H9 (cell line): Measurements from ENCODE around the gene MYCBP2. TPM values are rescaled to one million over a fixed set of nuclear protein-coding genes. Genes with fewer than 3 reads are reported as not detected.

Experiments used
- DNase-seq: peaks from one replicate; pipeline ENCODE4 v3.0.0-alpha.2; 2017
- H2AFZ ChIP-seq: one replicate; pipeline ENCODE4 v1.6.1; 2013; ENCODE audit warnings: mild to moderate bottlenecking, low read length, control low read depth, moderate library complexity
- H2AK5ac ChIP-seq: 2 replicates; pipeline ENCODE4 v1.6.1; 2013; ENCODE audit warnings: low read length, control low read depth, mixed read lengths; ENCODE audit not compliant: insufficient read length
- H2BK120ac ChIP-seq: one replicate; pipeline ENCODE4 v1.6.1; 2013; ENCODE audit warnings: low read depth, mild to moderate bottlenecking, low read length, control low read depth, inconsistent platforms; ENCODE audit not compliant: poor library complexity, severe bottlenecking
- H2BK12ac ChIP-seq: 2 replicates; pipeline ENCODE4 v1.6.1; 2013; ENCODE audit warnings: low read length, control low read depth, mixed read lengths, low read depth; ENCODE audit not compliant: insufficient read length
- H2BK15ac ChIP-seq: 2 replicates; pipeline ENCODE4 v1.6.1; 2013; ENCODE audit warnings: low read depth, low read length, control low read depth
- H2BK20ac ChIP-seq: one replicate; pipeline ENCODE4 v1.6.1; 2013; ENCODE audit warnings: low read depth, mild to moderate bottlenecking, low read length, control low read depth, inconsistent platforms; ENCODE audit not compliant: poor library complexity, severe bottlenecking
- H2BK5ac ChIP-seq: 2 replicates; pipeline ENCODE4 v1.6.1; 2013; ENCODE audit warnings: low read length, control low read depth, mixed read lengths; ENCODE audit not compliant: insufficient read length
- H3K14ac ChIP-seq: 2 replicates; pipeline ENCODE4 v1.6.1; 2013; ENCODE audit warnings: low read length, control low read depth; ENCODE audit not compliant: insufficient read depth
- H3K18ac ChIP-seq: 2 replicates; pipeline ENCODE4 v1.6.1; 2013; ENCODE audit warnings: low read depth, mild to moderate bottlenecking, mixed read lengths, low read length, control low read depth; ENCODE audit not compliant: insufficient read length
- H3K23ac ChIP-seq: 2 replicates; pipeline ENCODE4 v1.6.1; 2013; ENCODE audit warnings: low read length, control low read depth, mixed read lengths, low read depth; ENCODE audit not compliant: insufficient read length
- H3K23me2 ChIP-seq: 2 replicates; pipeline ENCODE4 v1.6.1; 2013; ENCODE audit warnings: low read depth, mild to moderate bottlenecking, mixed read lengths, low read length, control low read depth; ENCODE audit not compliant: insufficient read length, poor library complexity, severe bottlenecking
- H3K27ac ChIP-seq: 2 replicates; pipeline ENCODE4 v1.5.1; 2013; ENCODE audit warnings: low read length, control low read depth, mixed read lengths, low read depth; ENCODE audit not compliant: insufficient read length
- H3K27me3 ChIP-seq: 2 replicates; pipeline ENCODE4 v1.6.1; 2013; ENCODE audit warnings: low read length, control low read depth, inconsistent platforms; ENCODE audit not compliant: insufficient read depth
- H3K4ac ChIP-seq: 2 replicates; pipeline ENCODE4 v1.6.1; 2013; ENCODE audit warnings: low read depth, mild to moderate bottlenecking, control low read depth, inconsistent platforms, low read length, moderate library complexity
- H3K4me1 ChIP-seq: 2 replicates; pipeline ENCODE4 v1.6.1; 2013; ENCODE audit warnings: low read length, control low read depth, inconsistent platforms; ENCODE audit not compliant: insufficient read depth
- H3K4me2 ChIP-seq: 2 replicates; pipeline ENCODE4 v1.6.1; 2013; ENCODE audit warnings: low read length, control low read depth, mixed read lengths; ENCODE audit not compliant: insufficient read length, insufficient read depth
- H3K56ac ChIP-seq: 2 replicates; pipeline ENCODE4 v1.6.1; 2013; ENCODE audit warnings: low read depth, mild to moderate bottlenecking, mixed read lengths, low read length, control low read depth; ENCODE audit not compliant: insufficient read length
- H3K79me1 ChIP-seq: 2 replicates; pipeline ENCODE4 v1.6.1; 2013; ENCODE audit warnings: low read depth, mild to moderate bottlenecking, moderate library complexity, low read length, control low read depth, inconsistent platforms; ENCODE audit not compliant: insufficient read depth, poor library complexity, severe bottlenecking
- H3K79me2 ChIP-seq: 2 replicates; pipeline ENCODE4 v1.6.1; 2013; ENCODE audit warnings: low read length, control low read depth, inconsistent platforms; ENCODE audit not compliant: insufficient read depth
- H3K9ac ChIP-seq: 2 replicates; pipeline ENCODE4 v1.6.1; 2013; ENCODE audit warnings: low read length, control low read depth, mixed read lengths; ENCODE audit not compliant: insufficient read length; ENCODE audit errors: extremely low read depth
- H3K9me3 ChIP-seq: one replicate; pipeline ENCODE4 v1.6.1; 2013; ENCODE audit warnings: low read depth, low read length, inconsistent platforms; ENCODE audit not compliant: control insufficient read depth
- H3T11ph ChIP-seq: one replicate; pipeline ENCODE4 v1.6.1; 2013; ENCODE audit warnings: mild to moderate bottlenecking, low read length, control low read depth, inconsistent platforms
- H4K20me1 ChIP-seq: one replicate; pipeline ENCODE4 v1.6.1; 2013; ENCODE audit not compliant: control insufficient read depth, insufficient read length, insufficient read depth
- H4K5ac ChIP-seq: 2 replicates; pipeline ENCODE4 v1.6.1; 2013; ENCODE audit warnings: low read depth, mild to moderate bottlenecking, mixed read lengths, low read length, control low read depth; ENCODE audit not compliant: insufficient read length
- H4K8ac ChIP-seq: replicated peaks from 2 replicates; pipeline ENCODE4 v1.6.1; 2013; ENCODE audit warnings: low read length, control low read depth, mixed read lengths, low read depth; ENCODE audit not compliant: insufficient read length
- H4K91ac ChIP-seq: 2 replicates; pipeline ENCODE4 v1.6.1; 2013; ENCODE audit warnings: low read depth, mild to moderate bottlenecking, moderate library complexity, mixed read lengths, low read length, control low read depth; ENCODE audit not compliant: insufficient read length
- H3K27ac Mint-ChIP-seq, 3 experiments: 2 replicates in 2 of 3; 3 replicates in 1 of 3; pipeline ENCODE4 v1.8.0; 2020 to 2021; ENCODE audit warnings: mixed read lengths in 3 of 3, mild to moderate bottlenecking in 1 of 3, moderate library complexity in 1 of 3
- H3K27me3 Mint-ChIP-seq: 2 replicates; pipeline ENCODE4 v1.8.0; 2021; ENCODE audit warnings: low read depth, mild to moderate bottlenecking, moderate library complexity, mixed read lengths
- H3K36me3 Mint-ChIP-seq, 3 experiments: 2 replicates in 2 of 3; 3 replicates in 1 of 3; pipeline ENCODE4 v1.8.0; 2020 to 2021; ENCODE audit warnings: low read depth in 3 of 3, mixed read lengths in 3 of 3; ENCODE audit not compliant: insufficient read depth in 1 of 3
- H3K4me1 Mint-ChIP-seq, 2 experiments: 2 replicates each; pipeline ENCODE4 v1.8.0; 2020; ENCODE audit warnings: mixed read lengths in 2 of 2
- H3K4me3 Mint-ChIP-seq, 2 experiments: 2 replicates in 1 of 2; 3 replicates in 1 of 2; pipeline ENCODE4 v1.8.0; 2020 to 2021; ENCODE audit warnings: mild to moderate bottlenecking in 2 of 2, mixed read lengths in 2 of 2, moderate library complexity in 1 of 2
- H3K9me3 Mint-ChIP-seq, 2 experiments: 2 replicates in 1 of 2; 3 replicates in 1 of 2; pipeline ENCODE4 v1.8.0; 2020; ENCODE audit warnings: mild to moderate bottlenecking in 2 of 2, mixed read lengths in 2 of 2, moderate library complexity in 1 of 2
- CTCF ChIP-seq: fragments of 200-600 bp; sonication (generic); conservative IDR thresholded peaks from 3 replicates; pipeline ENCODE4 v1.8.0; 2021; ENCODE audit warnings: antibody characterized with exemption, mild to moderate bottlenecking
- WGBS: extraction: QIAGEN DNeasy Blood & Tissue Kit; methylation state at CpG from one replicate; pipeline ENCODE4 v1.1.7; 2013; ENCODE audit warnings: missing lambda C conversion rate, low lambda C conversion rate, mixed read lengths; ENCODE audit not compliant: insufficient read length; ENCODE audit errors: extremely low coverage; 5-methylcytosine and 5-hydroxymethylcytosine counted together
- total RNA-seq: library from RNA; stranded (reverse); gene quantifications from 2 replicates; pipeline ENCODE4 v1.2.1, GENCODE V29; 2021

MYCBP2 gene
- total RNA-seq, 1 experiment from 2014 or later, result 32.0 TPM

GRCh38 chr13:77299587-77299986 is 27.3 kb downstream of the MYCBP2 start:
- no peak overlapping the region for H3K14ac ChIP-seq
- no peak overlapping the region for H3K9ac ChIP-seq
- no peak overlapping the region for H2BK15ac ChIP-seq
- H3K23me2 ChIP-seq, result no peaks in the 10 kb centered on the region
- Mint-ChIP-seq H3K27ac (no peak overlapping the region), H3K4me3 (no peak overlapping the region), H3K36me3 (peaks cover 0 to 5% (median 2%) of the 10 kb centered on the region in 3 experiments; a peak in 3 of 7 replicates), H3K4me1 (peaks cover 10 to 27% of the 10 kb centered on the region in 2 experiments), H3K27me3 (no peaks in the 10 kb centered on the region), H3K9me3 (peaks cover 0 to 2% of the 10 kb centered on the region in 2 experiments; a peak in 1 of 5 replicates)
- no peak overlapping the region for H2BK5ac ChIP-seq
- H3K27ac ChIP-seq, result no peak overlapping the region
- no peaks in the 10 kb centered on the region for H3K9me3 ChIP-seq
- no peak overlapping the region for H4K5ac ChIP-seq
- no peak overlapping the region for H3K4me2 ChIP-seq
- no CpG with 5 or more reads among the region's 1 CpG for WGBS
- no peak overlapping the region for H2AFZ ChIP-seq
- H3K23ac ChIP-seq, result no peak overlapping the region
- H3K4me1 ChIP-seq, result no peaks in the 10 kb centered on the region
- no peak overlapping the region for H4K8ac ChIP-seq
- no peak overlapping the region for H3K18ac ChIP-seq
- no peak overlapping the region for H2BK12ac ChIP-seq
- no peak overlapping the region for H4K91ac ChIP-seq
- no peaks in the 10 kb centered on the region; the same call in 1 of the 2 replicates for H3K79me2 ChIP-seq
- H3T11ph ChIP-seq, result no peak overlapping the region
- H3K56ac ChIP-seq, result no peak overlapping the region
- no peaks in the 10 kb centered on the region for H3K27me3 ChIP-seq
- DNase-seq, result no peak
- no peak overlapping the region for H2BK20ac ChIP-seq
- no peak overlapping the region for H3K4ac ChIP-seq
- H3K79me1 ChIP-seq, result peaks cover 3% of the 10 kb centered on the region
- no peak for TF ChIP-seq CTCF
- H4K20me1 ChIP-seq, result no peaks in the 10 kb centered on the region
- H2AK5ac ChIP-seq, result no peak overlapping the region
- H2BK120ac ChIP-seq, result no peak overlapping the region
